ENCODE data around the gene AMPD3. TPM values are rescaled to one million over a fixed set of nuclear protein-coding genes. Genes with fewer than 3 reads are reported as not detected.

AMPD3 gene
- total RNA-seq, 1 experiment from 2014 or later = 5.9 TPM

GRCh38 chr11:10532526-10532925, 77.5 kb downstream of the AMPD3 start:
- Histone ChIP-seq H3K4me2 (ENCODE audit: insufficient read depth, insufficient read length, low read length) (no peak overlapping the region), H3K27ac (ENCODE audit: insufficient read length, low read depth, low read length) (no peak overlapping the region), H3K56ac (ENCODE audit: insufficient read length, low read depth, low read length) (no peak overlapping the region), H4K91ac (ENCODE audit: insufficient read length, low read depth, low read length) (no peak overlapping the region), H3K14ac (ENCODE audit: insufficient read depth, low read length) (no peak overlapping the region), H3K23ac (ENCODE audit: insufficient read length, low read depth, low read length) (no peak overlapping the region), H3K9me3 (ENCODE audit: control insufficient read depth, low read depth, low read length) (no peaks in the 10 kb centered on the region), H2AFZ (ENCODE audit: low read length) (no peak overlapping the region), H2BK12ac (ENCODE audit: insufficient read length, low read depth, low read length) (no peak overlapping the region), H2AK5ac (ENCODE audit: insufficient read length, low read length) (no peak overlapping the region), H3K27me3 (ENCODE audit: insufficient read depth, low read length) (no peaks in the 10 kb centered on the region), H2BK20ac (ENCODE audit: low read depth, low read length, poor library complexity, severe bottlenecking) (no peak overlapping the region), H3K4ac (ENCODE audit: low read depth, low read length) (no peak overlapping the region), H2BK120ac (ENCODE audit: low read depth, low read length, poor library complexity, severe bottlenecking) (no peak overlapping the region), H4K8ac (replicated peaks; ENCODE audit: insufficient read length, low read depth, low read length) (no peak overlapping the region), H4K20me1 (ENCODE audit: control insufficient read depth, insufficient read depth, insufficient read length) (no peaks in the 10 kb centered on the region), H3K79me1 (ENCODE audit: insufficient read depth, low read depth, low read length, poor library complexity, severe bottlenecking) (no peaks in the 10 kb centered on the region), H2BK5ac (ENCODE audit: insufficient read length, low read length) (no peak overlapping the region), H3K23me2 (ENCODE audit: insufficient read length, low read depth, low read length, poor library complexity, severe bottlenecking) (no peaks in the 10 kb centered on the region), H3K79me2 (ENCODE audit: insufficient read depth, low read length) (no peaks in the 10 kb centered on the region), H3K9ac (ENCODE audit: extremely low read depth, insufficient read length, low read length) (no peak overlapping the region), H3K18ac (ENCODE audit: insufficient read length, low read depth, low read length) (no peak overlapping the region), H3K4me1 (ENCODE audit: insufficient read depth, low read length) (no peaks in the 10 kb centered on the region), H4K5ac (ENCODE audit: insufficient read length, low read depth, low read length) (no peak overlapping the region), H2BK15ac (ENCODE audit: low read depth, low read length) (no peak overlapping the region), H3T11ph (ENCODE audit: low read length) (no peak overlapping the region)
- Mint-ChIP-seq H3K4me3 (no peak overlapping the region), H3K4me1 (no peaks in the 10 kb centered on the region), H3K36me3 (ENCODE audit: insufficient read depth in 1 of 3, low read depth in 3 of 3) (peaks cover 0 to 23% (median 13%) of the 10 kb centered on the region in 3 experiments; a peak in 4 of 7 replicates), H3K9me3 (no peaks in the 10 kb centered on the region), H3K27me3 (ENCODE audit: low read depth) (no peaks in the 10 kb centered on the region), H3K27ac (no peak overlapping the region)
- WGBS (ENCODE audit: extremely low coverage, insufficient read length, low lambda C conversion rate) = no CpG with 5 or more reads among the region's 2 CpGs
- DNase-seq = no peak
- TF ChIP-seq CTCF (conservative IDR thresholded peaks at IDR 0.05) = no peak
